ENCODE results near the gene PTPRN2.

PTPRN2 gene

DNA sequence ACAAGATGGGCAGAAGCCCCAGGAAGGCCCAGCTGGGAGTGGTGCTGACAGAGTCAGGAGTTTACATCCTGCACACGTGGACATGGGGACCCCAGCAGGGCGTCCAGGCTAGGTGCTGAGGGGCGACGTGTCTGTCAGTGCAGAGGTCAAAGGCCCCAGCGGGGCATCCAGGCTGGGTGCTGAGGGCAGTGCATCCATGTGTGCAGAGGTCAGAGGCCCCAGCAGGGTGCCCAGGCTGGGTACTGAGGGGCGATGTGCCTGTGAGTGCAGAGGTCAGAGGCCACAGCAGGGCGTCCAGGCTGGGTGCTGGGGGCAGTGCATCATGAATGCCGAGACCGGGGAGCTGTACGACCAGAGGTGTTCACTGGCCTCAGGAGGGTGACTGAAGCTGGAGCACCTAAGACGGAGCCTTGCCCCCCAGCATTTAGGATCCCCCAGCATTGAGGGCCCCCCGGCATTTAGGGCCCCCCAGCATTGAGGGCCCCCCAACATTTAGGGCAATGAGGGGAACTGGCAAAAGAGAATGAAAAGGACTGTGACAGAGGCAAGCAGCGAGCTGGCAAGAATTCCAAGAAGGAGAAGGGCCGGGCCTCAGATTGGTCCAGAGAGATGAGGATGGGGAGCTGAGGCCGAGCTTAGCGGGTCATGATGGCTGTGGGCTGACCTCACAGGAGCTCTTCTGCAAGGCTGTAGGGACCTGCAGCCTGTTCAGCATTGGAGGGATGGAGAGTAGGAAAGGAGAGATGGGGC lies 474.9 kb downstream of the PTPRN2 start:
- Mint-ChIP-seq H3K9me3 (peaks cover 35% of the 10 kb centered on the region), H3K4me3 (no peak overlapping the region), H3K27ac (no peak overlapping the region), H3K27me3 (peaks cover 5% of the 10 kb centered on the region), H3K36me3 (ENCODE audit: low read depth) (no peaks in the 10 kb centered on the region), H3K4me1 (ENCODE audit: low read depth) (no peaks in the 10 kb centered on the region)
- no peak for DNase-seq

DNA sequence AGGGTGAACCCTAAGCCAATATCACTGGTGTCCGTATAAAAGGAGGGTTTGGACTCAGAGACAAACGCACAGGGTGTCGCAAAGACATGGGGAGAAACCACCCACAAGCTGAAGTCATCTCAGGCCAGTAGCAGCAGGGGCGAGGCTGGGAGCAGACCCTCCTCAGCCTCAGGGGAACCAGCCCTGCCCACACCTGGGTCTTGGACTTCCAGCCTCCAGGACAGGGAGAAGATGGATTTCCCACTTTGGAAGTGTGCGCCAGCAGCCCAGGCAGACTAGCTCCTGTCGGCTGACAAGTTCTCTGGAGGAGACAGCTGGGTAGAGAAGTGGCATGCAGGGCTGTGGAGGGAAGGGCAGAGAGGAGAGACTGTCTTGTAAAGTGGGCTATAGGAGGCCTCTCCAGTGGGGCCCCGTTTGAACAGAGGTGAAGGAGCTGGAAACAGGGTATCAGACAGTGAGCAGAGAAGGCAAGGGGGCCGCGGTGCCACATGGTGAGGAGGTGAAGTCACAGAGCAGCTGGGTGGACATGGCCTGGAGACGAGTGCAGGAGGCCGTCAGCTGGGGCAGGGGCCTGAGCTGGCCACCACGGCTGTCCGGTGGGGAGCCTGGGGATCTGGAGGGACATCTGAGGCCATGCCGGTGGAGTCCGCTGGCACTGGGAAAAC lies 475.6 kb downstream of the PTPRN2 start:
- H3K4me1 Mint-ChIP-seq (ENCODE audit: low read depth): no peaks in the 10 kb centered on the region
- H3K9me3 Mint-ChIP-seq: peaks cover 28% of the 10 kb centered on the region
- DNase-seq: no peak
- H3K27me3 Mint-ChIP-seq: peaks cover 8% of the 10 kb centered on the region
- no peak overlapping the region for H3K4me3 Mint-ChIP-seq
- H3K36me3 Mint-ChIP-seq (ENCODE audit: low read depth): no peaks in the 10 kb centered on the region
- H3K27ac Mint-ChIP-seq: no peak overlapping the region

DNA sequence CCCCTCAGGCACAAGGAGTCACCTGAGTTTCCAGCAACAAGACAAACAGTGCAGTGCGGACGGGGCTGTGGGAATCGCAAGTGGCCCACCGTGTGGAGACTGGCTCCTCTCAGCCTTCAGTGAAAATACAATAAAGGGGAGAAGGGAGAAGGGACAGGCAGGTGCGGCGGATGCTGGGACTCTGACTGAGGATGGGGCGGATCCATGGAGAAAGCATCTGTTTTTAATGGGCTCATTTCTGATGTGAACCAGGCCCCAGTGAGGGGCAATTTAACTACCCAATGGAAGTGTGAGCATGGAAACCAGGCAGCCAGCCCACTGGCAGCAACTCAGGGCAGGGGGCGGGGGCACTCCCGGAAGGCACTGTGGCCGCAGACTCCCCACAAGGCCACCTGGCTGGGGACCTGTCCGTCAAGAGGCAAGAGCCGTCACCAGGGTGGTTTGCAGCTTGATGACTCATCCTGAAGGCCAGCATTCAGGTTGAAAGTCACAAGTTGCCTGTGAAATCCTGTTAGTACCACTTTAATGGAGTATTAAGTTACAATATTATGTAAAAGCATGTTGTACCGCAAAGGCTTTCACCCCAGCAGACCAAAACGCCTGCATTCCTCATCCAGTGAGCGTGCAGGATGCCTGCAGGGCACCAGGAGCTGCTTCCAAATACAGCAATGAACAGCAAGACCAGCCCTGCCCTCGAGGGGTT lies 476.4 kb downstream of the PTPRN2 start:
- no peak for DNase-seq
- Mint-ChIP-seq H3K36me3 (ENCODE audit: low read depth) (no peaks in the 10 kb centered on the region), H3K27ac (no peak overlapping the region), H3K27me3 (peaks cover 8% of the 10 kb centered on the region), H3K9me3 (peaks cover 21% of the 10 kb centered on the region), H3K4me3 (no peak overlapping the region), H3K4me1 (ENCODE audit: low read depth) (no peaks in the 10 kb centered on the region)

DNA sequence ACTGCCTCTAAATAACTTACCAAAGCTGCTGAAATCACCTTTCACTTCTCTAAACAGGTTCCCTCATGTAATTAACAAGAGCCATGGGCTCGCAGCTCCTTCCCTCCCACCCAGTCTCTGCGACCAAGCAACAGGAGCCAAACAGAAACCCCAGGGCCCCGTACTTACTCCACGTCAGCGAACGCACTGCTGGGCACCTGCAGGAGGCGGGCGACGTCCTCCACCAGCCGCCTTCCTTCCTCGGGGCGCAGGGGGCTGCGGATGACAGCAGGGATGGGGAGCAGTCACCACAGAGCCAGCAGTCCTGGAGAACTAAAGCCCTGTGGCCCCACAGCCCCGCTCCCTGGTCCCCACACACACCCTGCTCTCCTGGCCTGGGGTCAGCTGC lies 477.0 kb downstream of the PTPRN2 start:
- peaks cover 21% of the 10 kb centered on the region for H3K9me3 Mint-ChIP-seq
- H3K27me3 Mint-ChIP-seq: peaks cover 8% of the 10 kb centered on the region
- no peaks in the 10 kb centered on the region for H3K4me1 Mint-ChIP-seq (ENCODE audit: low read depth)
- H3K27ac Mint-ChIP-seq: no peak overlapping the region
- H3K4me3 Mint-ChIP-seq: no peak overlapping the region
- DNase-seq: no peak
- no peaks in the 10 kb centered on the region for H3K36me3 Mint-ChIP-seq (ENCODE audit: low read depth)

DNA sequence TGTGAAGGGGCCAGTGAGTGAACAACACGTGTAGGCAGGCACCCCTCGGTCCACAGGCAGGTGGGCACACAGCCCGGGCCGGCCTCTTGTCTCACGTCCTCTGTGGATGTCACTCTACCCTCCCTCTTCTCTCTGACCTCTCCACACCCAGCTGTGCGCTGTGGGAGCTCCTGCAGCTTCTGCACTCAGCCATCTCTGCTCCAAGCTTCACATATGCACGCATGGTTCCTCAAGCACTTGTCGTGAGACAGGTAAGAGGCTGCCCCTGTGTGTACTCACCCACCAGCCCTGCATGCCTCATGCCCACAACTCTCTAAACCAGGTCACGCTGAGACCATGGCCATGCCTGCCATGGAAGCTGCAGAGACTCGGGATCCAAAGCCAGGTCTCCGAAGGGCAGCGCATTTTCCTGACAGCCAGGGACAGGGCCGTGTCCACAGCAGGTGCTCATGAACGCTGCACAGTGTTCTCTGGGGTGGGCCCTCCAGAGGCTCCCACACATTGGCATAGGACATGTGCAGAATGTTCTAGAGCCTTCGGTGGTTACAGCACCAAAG lies 477.5 kb downstream of the PTPRN2 start:
- Mint-ChIP-seq H3K27ac (no peak overlapping the region), H3K27me3 (peaks cover 8% of the 10 kb centered on the region), H3K9me3 (peaks cover 21% of the 10 kb centered on the region)

DNA sequence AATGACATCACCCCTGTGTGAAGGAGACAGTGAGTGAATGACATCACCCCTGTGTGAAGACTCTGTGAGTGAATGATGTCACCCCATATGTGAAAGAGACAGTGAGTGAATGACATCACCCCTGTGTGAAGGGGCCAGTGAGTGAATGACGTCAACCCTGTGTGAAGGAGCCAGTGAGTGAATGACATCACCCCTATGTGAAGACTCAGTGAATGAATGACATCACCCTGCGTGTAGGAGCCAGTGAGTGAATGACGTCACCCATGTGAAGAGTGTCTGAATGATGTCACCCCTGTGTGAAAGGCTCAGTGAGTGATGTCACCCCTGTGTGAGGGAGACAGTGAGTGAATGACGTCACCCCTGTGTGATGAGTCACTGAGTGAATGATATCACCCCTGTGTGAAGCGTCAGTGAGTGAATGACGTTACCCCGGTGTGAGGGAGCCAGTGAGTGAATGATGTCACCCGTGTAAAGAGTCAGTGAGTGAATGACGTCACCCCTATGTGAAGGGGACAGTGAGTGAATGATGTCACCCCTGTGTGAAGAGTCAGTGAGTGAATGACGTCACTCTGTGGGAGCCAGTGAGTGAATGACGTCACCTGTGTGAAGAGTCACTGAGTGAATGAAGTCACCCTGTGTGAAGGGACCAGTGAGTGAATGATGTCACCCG lies 478.1 kb downstream of the PTPRN2 start:
- DNase-seq: no peak
- H3K4me1 Mint-ChIP-seq (ENCODE audit: low read depth): no peaks in the 10 kb centered on the region
- H3K9me3 Mint-ChIP-seq: peaks cover 18% of the 10 kb centered on the region
- no peak overlapping the region for H3K4me3 Mint-ChIP-seq
- H3K36me3 Mint-ChIP-seq (ENCODE audit: low read depth): no peaks in the 10 kb centered on the region
- H3K27ac Mint-ChIP-seq: no peak overlapping the region
- peaks cover 8% of the 10 kb centered on the region for H3K27me3 Mint-ChIP-seq

More for the DNA sequence above, 477.5 kb downstream of the PTPRN2 start:
- no peak for DNase-seq
- H3K36me3 Mint-ChIP-seq (ENCODE audit: low read depth): no peaks in the 10 kb centered on the region
- H3K4me1 Mint-ChIP-seq (ENCODE audit: low read depth): no peaks in the 10 kb centered on the region
- no peak overlapping the region for H3K4me3 Mint-ChIP-seq

DNA sequence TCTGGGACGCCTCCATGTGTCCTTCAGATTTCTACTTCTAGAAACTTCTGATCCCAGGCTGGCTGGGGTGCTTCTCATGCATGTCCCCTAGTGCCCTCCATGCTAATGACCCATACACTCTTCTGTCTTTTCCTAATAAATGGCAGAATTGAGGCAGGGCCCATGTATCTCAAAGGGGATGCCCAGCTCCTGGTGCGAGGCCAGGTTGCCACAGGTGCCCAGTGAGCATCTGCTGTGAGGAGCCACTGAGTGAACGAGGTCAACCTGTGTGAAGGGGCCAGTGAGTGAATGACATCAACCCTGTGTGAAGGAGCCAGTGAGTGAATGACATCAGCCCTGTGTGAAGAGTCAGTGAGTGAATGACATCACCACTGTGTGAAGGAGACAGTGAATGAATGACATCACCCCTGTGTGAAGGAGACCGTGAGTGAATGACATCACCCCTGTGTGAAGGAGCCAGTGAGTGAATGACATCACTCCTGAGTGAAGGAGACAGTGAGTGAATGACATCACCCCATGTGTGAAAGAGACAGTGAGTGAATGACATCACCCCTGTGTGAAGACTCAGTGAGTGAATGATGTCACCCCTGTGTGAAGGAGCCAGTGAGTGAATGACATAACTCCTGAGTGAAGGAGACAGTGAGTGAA lies 478.9 kb downstream of the PTPRN2 start:
- H3K4me3 Mint-ChIP-seq: no peak overlapping the region
- DNase-seq: no peak
- no peak overlapping the region for H3K27ac Mint-ChIP-seq
- no peaks in the 10 kb centered on the region for H3K4me1 Mint-ChIP-seq (ENCODE audit: low read depth)
- H3K36me3 Mint-ChIP-seq (ENCODE audit: low read depth): no peaks in the 10 kb centered on the region
- H3K27me3 Mint-ChIP-seq: peaks cover 8% of the 10 kb centered on the region
- H3K9me3 Mint-ChIP-seq: peaks cover 16% of the 10 kb centered on the region

DNA sequence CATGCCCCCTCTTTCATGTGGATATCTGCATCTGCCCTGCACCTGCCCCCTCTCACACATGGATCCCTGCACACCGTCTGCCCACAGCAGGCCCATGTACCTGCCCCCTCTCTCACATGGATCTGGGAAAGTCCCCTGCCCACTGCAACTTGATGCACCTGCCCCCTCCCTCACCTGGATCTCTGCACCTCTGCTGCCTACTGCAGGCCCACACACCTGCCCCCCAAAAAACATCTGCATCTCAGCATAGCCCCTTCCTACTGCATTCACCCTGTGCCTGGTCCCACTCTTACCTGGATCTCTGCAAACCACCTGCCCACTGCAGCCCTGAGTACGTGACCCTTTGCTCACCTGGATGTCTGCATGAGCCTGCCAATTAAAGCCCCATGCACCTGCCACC lies 479.8 kb downstream of the PTPRN2 start:
- no peak for DNase-seq
- no peaks in the 10 kb centered on the region for H3K36me3 Mint-ChIP-seq (ENCODE audit: low read depth)
- peaks cover 8% of the 10 kb centered on the region for H3K27me3 Mint-ChIP-seq
- H3K9me3 Mint-ChIP-seq: peaks cover 9% of the 10 kb centered on the region
- H3K4me3 Mint-ChIP-seq: no peak overlapping the region
- no peak overlapping the region for H3K27ac Mint-ChIP-seq
- H3K4me1 Mint-ChIP-seq (ENCODE audit: low read depth): no peaks in the 10 kb centered on the region

DNA sequence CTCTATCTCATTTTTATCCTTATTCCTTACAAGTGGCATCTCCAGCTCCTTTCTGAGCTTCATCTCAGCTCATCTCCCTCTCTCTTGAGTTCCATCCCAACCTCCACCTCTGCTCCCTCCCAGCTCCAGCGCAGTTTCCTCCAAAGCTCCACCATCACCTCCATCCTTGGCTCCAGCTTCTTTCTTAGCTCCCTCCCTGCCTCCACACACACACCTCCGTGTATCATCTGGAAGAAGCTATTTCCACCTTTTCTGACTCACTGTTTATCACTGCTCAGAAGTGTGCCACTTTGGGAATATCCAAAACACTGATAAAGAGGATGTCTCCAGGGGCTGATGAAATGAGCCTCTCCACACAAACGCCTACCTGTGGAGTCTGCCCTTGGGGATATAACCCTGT lies 481.4 kb downstream of the PTPRN2 start:
- Mint-ChIP-seq H3K4me3 (no peak overlapping the region), H3K9me3 (peaks cover 9% of the 10 kb centered on the region), H3K27ac (no peak overlapping the region), H3K4me1 (ENCODE audit: low read depth) (no peaks in the 10 kb centered on the region), H3K36me3 (ENCODE audit: low read depth) (no peaks in the 10 kb centered on the region), H3K27me3 (peaks cover 19% of the 10 kb centered on the region)
- DNase-seq: no peak

DNA sequence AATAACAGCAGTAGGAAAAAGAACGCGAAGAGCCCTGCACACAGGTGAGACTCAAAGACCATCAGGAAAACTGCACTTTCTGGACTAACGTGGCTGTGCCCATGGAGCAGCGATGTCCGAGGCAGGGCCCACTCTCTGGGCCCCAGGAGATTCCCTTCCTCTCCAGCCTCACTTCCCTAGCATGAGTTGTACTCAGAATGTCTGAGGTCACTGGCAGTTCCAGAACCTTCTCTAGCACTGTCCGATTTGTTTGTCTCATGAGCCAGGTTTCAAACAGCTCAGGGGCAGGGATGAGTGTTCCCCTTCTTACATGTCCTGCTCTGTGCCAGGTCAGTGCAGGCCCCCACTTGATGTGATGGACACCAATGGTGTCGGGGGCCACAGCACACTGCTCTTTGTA lies 484.2 kb downstream of the PTPRN2 start:
- H3K9me3 Mint-ChIP-seq: no peaks in the 10 kb centered on the region
- H3K27ac Mint-ChIP-seq: no peak overlapping the region
- H3K4me3 Mint-ChIP-seq: no peak overlapping the region
- peaks cover 21% of the 10 kb centered on the region for H3K27me3 Mint-ChIP-seq
- H3K36me3 Mint-ChIP-seq (ENCODE audit: low read depth): no peaks in the 10 kb centered on the region
- DNase-seq: no peak
- no peaks in the 10 kb centered on the region for H3K4me1 Mint-ChIP-seq (ENCODE audit: low read depth)

DNA sequence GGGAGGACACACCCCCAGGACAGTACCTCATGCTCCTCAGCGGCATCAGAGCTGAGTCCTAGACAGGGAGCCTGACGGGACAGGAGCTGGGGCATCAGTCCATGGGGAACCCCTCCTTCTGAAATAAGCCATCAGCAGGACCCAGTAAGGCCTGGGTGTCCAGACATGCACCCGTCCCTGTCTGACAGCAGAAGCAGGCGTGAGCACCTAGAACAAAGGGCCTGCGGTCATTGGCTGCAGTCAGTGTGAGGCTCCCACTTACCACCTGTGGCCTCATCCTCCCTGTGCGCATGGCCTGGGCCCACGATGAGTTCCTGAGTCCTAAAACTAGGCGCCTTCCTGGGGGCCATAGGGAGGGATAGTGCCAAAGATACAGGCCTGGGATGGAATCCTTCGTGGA lies 484.7 kb downstream of the PTPRN2 start:
- Mint-ChIP-seq H3K9me3 (no peaks in the 10 kb centered on the region), H3K27ac (no peak overlapping the region), H3K4me1 (ENCODE audit: low read depth) (no peaks in the 10 kb centered on the region), H3K4me3 (no peak overlapping the region), H3K27me3 (peaks cover 17% of the 10 kb centered on the region), H3K36me3 (ENCODE audit: low read depth) (no peaks in the 10 kb centered on the region)
- no peak for DNase-seq

DNA sequence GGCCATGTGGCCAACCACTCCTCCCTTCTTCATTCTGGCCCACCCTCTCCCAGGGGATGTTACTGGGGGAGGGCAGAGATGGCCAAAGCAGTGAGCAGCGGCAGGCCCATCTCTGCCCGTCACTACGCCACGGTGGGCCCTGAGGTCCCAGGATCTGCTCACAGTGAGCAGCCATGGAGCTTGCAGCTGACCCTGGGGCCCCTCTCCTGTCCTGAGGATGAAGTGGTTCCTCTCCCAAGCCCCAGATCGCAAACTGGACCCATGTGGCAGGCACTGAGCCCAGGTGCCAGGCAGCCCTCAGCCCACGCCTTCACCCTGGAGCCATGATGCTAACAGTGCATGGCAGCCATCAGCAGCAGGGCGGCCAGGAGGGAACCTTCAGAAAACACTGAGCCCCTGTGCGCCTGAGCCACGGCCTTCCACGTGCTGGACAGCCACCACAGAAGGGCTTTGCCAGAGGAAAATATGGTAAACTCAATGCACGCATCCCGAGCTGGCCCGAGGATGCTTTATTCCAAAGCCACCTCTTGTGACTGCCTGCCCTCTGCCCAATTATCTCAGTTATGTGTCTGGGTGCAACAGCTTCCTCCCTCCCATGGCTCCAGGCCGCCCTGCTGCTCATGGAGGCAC lies 485.7 kb downstream of the PTPRN2 start:
- Mint-ChIP-seq H3K27me3 (peaks cover 12% of the 10 kb centered on the region), H3K9me3 (no peaks in the 10 kb centered on the region), H3K27ac (no peak overlapping the region), H3K4me3 (no peak overlapping the region), H3K4me1 (ENCODE audit: low read depth) (no peaks in the 10 kb centered on the region), H3K36me3 (ENCODE audit: low read depth) (no peaks in the 10 kb centered on the region)
- no peak for DNase-seq

DNA sequence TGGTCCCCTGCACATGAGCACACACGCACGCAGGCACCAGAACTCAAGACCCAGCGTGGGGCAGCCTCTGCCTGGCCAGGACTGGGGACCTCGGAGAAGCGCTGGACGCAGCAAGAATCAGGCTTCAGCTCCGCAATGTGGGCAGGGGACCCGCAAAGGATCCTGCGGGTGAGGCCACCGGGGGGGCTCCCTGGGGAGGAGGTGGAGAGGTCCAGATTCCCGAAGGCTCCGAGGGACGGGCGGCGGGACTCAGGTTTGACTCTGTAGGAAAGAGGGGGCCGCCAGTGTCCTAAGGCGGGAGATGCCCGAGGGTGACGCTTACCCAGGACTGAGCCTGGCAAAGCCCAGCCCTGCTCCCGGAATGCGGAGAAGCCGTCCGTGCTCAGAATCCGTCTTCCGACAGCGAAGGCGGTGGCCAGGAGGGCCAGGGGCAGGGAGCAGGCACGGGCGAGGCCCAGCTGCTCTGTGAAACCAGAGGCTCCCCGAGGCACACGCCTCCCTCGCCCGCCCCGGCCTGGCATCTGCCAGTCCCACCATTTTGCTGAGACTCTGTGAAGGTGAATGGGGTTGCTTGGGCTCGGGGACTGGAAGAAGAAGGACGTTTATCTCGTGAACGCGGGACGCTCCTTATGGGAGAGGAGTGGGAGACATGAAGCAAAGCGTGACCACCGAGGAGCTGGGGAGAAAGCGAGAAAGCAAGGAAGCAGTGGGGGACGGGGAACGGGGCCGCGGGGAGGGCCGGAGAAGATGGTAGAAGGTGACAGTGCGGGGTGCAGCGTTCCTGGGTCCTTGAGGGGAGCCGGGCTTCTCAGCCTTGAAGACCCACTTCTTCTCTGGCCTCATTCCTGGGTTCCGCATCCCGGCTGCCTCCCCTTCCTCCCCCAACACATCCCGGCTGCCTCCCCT lies 489.2 kb downstream of the PTPRN2 start:
- Mint-ChIP-seq H3K36me3 (ENCODE audit: low read depth) (no peaks in the 10 kb centered on the region), H3K4me1 (ENCODE audit: low read depth) (no peaks in the 10 kb centered on the region), H3K4me3 (no peak overlapping the region), H3K27me3 (peaks cover 12% of the 10 kb centered on the region), H3K9me3 (no peaks in the 10 kb centered on the region), H3K27ac (no peak overlapping the region)
- DNase-seq: no peak

All from activated T-cell treated with anti-CD3 and anti-CD28 coated beads, Interleukin-2, amount 50 U/mL, for 24 hours (primary cell).